ENCODE results near the gene MYH15. TPM values are rescaled to one million over a fixed set of nuclear protein-coding genes. Genes with fewer than 3 reads are reported as not detected.

MYH15 gene
- total RNA-seq, 6 experiments from 2014 or later, result 0.19 to 0.59 (median 0.31) TPM

DNA sequence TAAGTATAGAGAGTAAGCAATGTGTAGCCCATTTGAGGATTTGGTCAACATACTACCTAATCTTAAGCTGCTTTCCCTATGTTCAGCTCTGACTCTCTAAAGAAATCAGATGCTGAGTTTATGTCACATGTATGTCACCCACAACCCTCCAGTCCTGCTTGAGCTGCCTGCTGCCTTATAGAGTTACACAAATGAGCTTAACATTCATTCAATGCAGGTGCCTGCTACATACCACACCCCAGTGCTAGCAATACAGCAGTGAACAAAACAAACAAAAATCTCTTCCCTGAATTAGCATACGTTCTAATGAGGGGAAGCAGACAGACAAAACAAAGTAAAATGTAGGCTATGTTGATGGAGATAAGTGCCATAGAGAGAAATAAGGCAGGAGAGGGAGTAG lies 121.0 kb downstream of the MYH15 start:
- Mint-ChIP-seq H3K36me3 (ENCODE audit: low read depth) (no peaks in the 10 kb centered on the region), H3K27me3 (ENCODE audit: insufficient read depth) (peaks cover 11% of the 10 kb centered on the region), H3K4me1 (ENCODE audit: low read depth) (no peaks in the 10 kb centered on the region; the same call in 1 of the 2 replicates), H3K4me3 (no peak overlapping the region), H3K9me3 (no peaks in the 10 kb centered on the region), H3K27ac (no peak overlapping the region)
- TF ChIP-seq CTCF (IDR thresholded peaks at IDR 0.05), result no peak
- no peak for DNase-seq

DNA sequence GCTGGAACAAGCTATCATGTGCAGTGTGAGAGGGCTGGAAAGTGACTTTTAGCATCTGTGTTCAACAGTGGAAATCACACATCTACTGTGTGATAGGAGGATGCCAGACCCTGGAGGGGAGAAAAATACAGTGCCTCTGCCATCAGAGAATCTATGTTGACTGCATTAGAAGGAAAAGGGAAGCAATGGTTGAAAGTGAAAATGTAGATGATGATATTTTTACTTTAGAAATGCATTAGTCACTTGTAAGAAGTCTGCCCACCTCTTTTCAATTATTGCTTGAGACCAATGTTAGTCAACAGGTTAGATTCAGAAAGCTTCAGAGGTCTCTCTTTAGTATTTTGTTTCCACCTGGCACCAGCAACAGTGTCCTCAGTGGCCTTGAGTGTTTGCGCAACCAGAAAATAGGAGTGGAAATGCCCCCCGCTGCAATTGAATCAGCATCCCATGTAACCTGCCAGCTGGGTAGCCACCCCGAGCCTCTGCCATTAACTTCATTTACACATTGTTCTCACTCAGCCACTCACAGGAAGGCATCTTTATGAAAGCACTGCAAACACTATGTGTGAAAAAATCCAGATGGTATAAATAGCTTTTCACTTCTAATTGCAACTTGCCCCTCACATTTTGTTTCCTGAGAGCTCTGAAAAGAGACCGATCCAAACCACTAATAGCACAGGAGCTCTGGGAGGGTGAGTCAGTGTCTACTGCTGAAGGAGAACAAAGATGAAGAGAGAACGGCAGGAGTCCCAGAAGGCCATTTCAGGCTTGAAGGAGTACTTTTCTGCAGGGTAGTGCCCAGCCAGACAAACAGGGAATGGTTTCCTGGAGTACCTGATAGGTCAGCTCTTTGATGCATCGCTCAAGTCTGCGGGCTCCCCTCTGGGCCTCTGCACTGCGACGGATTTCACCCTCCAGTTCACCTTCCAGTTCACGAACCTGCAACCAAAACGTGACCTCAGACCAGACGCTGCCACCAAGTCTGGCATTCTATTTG lies 122.0 kb downstream of the MYH15 start:
- TF ChIP-seq CTCF (IDR thresholded peaks at IDR 0.05), result no peak
- H3K27ac Mint-ChIP-seq, result no peak overlapping the region

DNA sequence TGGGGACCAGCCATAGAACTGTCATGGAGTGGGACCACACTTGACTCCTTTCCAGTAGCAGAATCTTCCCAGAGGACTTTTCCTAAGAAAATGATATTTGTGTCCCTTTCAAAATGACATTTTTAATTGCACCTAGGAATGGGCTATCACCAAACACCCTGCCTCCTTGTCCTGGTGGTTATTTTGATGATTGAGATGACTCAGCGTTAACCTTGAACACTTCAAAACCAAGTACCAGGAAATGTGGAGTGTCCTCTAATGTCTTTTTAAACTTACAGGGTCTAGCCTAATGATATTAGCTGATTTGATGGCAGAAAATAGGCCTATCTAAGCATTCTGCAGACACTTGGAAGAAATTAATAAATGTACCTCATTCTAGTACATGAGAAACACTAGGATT lies 123.3 kb downstream of the MYH15 start:
- no peaks in the 10 kb centered on the region; the same call in 1 of the 2 replicates for H3K4me1 Mint-ChIP-seq (ENCODE audit: low read depth)
- peaks cover 4% of the 10 kb centered on the region for H3K27me3 Mint-ChIP-seq (ENCODE audit: insufficient read depth)
- no peak for TF ChIP-seq CTCF (IDR thresholded peaks at IDR 0.05)
- no peaks in the 10 kb centered on the region for H3K36me3 Mint-ChIP-seq (ENCODE audit: low read depth)
- H3K4me3 Mint-ChIP-seq, result no peak overlapping the region
- DNase-seq, result no peak
- H3K27ac Mint-ChIP-seq, result no peak overlapping the region
- H3K9me3 Mint-ChIP-seq, result no peaks in the 10 kb centered on the region

More for the DNA sequence above, 122.0 kb downstream of the MYH15 start:
- Mint-ChIP-seq H3K27me3 (ENCODE audit: insufficient read depth) (peaks cover 7% of the 10 kb centered on the region), H3K36me3 (ENCODE audit: low read depth) (no peaks in the 10 kb centered on the region), H3K4me1 (ENCODE audit: low read depth) (no peaks in the 10 kb centered on the region; the same call in 1 of the 2 replicates), H3K9me3 (no peaks in the 10 kb centered on the region), H3K4me3 (no peak overlapping the region)
- DNase-seq, result no peak

GRCh38 chr3:108383306-108383705 lies 127.1 kb downstream of the MYH15 start:
- Mint-ChIP-seq H3K9me3 (no peaks in the 10 kb centered on the region), H3K27ac (no peak overlapping the region), H3K27me3 (ENCODE audit: insufficient read depth) (peaks cover 4% of the 10 kb centered on the region), H3K4me1 (ENCODE audit: low read depth) (no peaks in the 10 kb centered on the region), H3K36me3 (ENCODE audit: low read depth) (no peaks in the 10 kb centered on the region), H3K4me3 (no peak overlapping the region)
- no peak for DNase-seq
- no peak for TF ChIP-seq CTCF (IDR thresholded peaks at IDR 0.05)

GRCh38 chr3:108381529-108382140 lies 128.8 kb downstream of the MYH15 start:
- no peak for DNase-seq

More at GRCh38 chr3:108381529-108382140, 128.8 kb downstream of the MYH15 start:
- no peak for TF ChIP-seq CTCF (IDR thresholded peaks at IDR 0.05)
- no peak overlapping the region for H3K27ac Mint-ChIP-seq
- no peaks in the 10 kb centered on the region for H3K36me3 Mint-ChIP-seq (ENCODE audit: low read depth)
- no peaks in the 10 kb centered on the region for H3K4me1 Mint-ChIP-seq (ENCODE audit: low read depth)
- no peak overlapping the region for H3K4me3 Mint-ChIP-seq
- peaks cover 6% of the 10 kb centered on the region for H3K27me3 Mint-ChIP-seq (ENCODE audit: insufficient read depth)
- H3K9me3 Mint-ChIP-seq, result no peaks in the 10 kb centered on the region

All from HFFc6 (cell line).